NCI-H2029 treated with DMSO at 0.1 percent for 48 hours (cell line): Measurements from ENCODE around the gene SLC25A47.
"Not testable (repeated sequence)": the region's sequence is repeated elsewhere in the genome, so short reads cannot be mapped to it uniquely, and the experiment has no call there.

Experiments used
- DNase-seq: peaks from one replicate; lab custom pipeline; 2025; lab: John Stamatoyannopoulos, UW

The SLC25A47 gene

GRCh38 chr14:100323121-100323941 is at the start of gene SLC25A47:
Gene SLC25A47, plus strand, starts transcription at chr14:100323339. Its CDS starts 76 bp downstream, at chr14:100323415.
- DNase-seq, result no peak

GRCh38 chr14:100274250-100274649 is 48.9 kb upstream of the SLC25A47 start:
- DNase-seq, result no peak

GRCh38 chr14:100275214-100275613 is 47.9 kb upstream of the SLC25A47 start:
- DNase-seq, result no peak

GRCh38 chr14:100278702-100279101 is 44.4 kb upstream of the SLC25A47 start:
- DNase-seq, result no peak

- DNase-seq, result no peak
These were observed 44.0 kb upstream of the SLC25A47 start for GRCh38 chr14:100279133-100279532.

- DNase-seq, result no peak
These were observed 43.6 kb upstream of the SLC25A47 start for GRCh38 chr14:100279563-100279962.

GRCh38 chr14:100281286-100282082 is 41.7 kb upstream of the SLC25A47 start:
- DNase-seq, result no peak

GRCh38 chr14:100282083-100282350 is 41.1 kb upstream of the SLC25A47 start:
- no peak for DNase-seq

GRCh38 chr14:100282766-100283419 is 40.2 kb upstream of the SLC25A47 start:
- DNase-seq, result no peak

- DNase-seq, result not testable (repeated sequence)
These were observed 39.7 kb upstream of the SLC25A47 start for GRCh38 chr14:100283436-100283835.

- no peak for DNase-seq
These were observed 38.9 kb upstream of the SLC25A47 start for GRCh38 chr14:100283984-100284881.

- DNase-seq, result no peak
These were observed 37.9 kb upstream of the SLC25A47 start for GRCh38 chr14:100285021-100285912.

GRCh38 chr14:100285913-100286400 is 37.2 kb upstream of the SLC25A47 start:
- DNase-seq, result no peak

- no peak for DNase-seq
These were observed 36.5 kb upstream of the SLC25A47 start for GRCh38 chr14:100286484-100287191.

- no peak for DNase-seq
These were observed 35.7 kb upstream of the SLC25A47 start for GRCh38 chr14:100287202-100287997.

GRCh38 chr14:100287998-100288295 is 35.2 kb upstream of the SLC25A47 start:
- not testable (repeated sequence) for DNase-seq

GRCh38 chr14:100288382-100289185 is 34.6 kb upstream of the SLC25A47 start:
- DNase-seq, result no peak

- DNase-seq, result no peak
These were observed 33.1 kb upstream of the SLC25A47 start for GRCh38 chr14:100289916-100290606.
